Fibroblast of skin of left biceps (primary cell): ENCODE results near the gene NAA10.

Experiments
- DNase-seq, 2 experiments: peaks; one replicate each; pipeline ENCODE4 v3.0.0-alpha.2; 2013; ENCODE audit warnings: low read depth in 2 of 2

The NAA10 gene

GRCh38 chrX:153884590-153884989 is 50.2 kb downstream of the NAA10 start:
- DNase-seq, result no peak

- DNase-seq, result no peak
These were observed 50.7 kb downstream of the NAA10 start for GRCh38 chrX:153884136-153884535.

DNA sequence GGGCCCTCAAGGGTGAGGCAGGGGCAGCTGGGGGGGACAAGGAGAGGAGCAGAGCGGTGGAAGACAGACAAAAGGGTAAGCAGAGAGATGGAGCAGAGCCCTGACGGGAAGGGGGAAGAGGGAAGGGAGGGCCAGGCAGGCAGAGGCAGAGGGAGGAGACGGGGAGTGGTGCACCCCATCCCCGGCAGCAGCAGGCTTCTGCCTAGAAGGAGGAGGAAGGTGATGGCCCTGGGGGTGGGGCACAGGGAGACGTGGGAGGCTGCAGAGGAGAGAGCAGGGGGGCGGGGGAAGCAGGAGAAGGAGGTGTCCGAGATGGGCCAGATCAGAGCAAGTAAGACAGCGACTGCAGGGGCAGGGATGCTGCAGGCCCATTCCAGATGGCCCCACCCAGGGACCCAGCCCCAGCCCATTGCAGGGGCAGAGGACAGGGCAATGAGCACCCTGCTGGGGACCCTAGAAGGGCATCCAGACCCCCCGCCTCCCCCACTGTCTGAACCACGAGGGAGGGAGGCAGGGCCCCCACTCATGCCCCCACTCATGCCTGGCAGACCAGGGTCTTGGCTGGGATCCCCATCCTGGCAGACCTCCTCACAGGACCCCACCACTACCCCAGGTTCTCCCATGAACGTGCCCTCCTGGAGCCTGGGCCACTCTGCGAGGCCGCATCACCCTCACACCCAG is 51.5 kb downstream of the NAA10 start:
- DNase-seq, result no peak

GRCh38 chrX:153882557-153882956 is 52.3 kb downstream of the NAA10 start:
- DNase-seq, result no peak

GRCh38 chrX:153882086-153882498 is 52.7 kb downstream of the NAA10 start:
- DNase-seq, result no peak

DNA sequence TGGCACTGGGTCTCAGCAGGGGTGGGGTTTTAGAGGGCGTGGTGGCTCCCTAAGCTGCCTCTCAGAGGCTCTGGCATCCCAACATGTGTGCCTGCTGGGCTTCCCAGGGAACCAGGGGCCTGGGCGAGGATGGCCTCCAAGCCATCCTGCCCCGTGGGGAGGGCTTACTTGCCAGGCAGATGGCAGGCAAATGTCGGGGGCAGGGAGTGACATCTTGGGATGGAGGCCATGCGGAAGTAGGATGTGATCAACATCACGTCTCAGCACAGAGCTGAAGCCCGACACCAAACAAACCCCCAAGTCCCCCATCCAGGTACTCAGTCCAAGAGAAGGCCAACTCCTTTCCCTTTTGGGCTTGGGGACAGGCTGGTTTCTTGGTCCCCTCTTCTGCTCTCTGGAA is 53.6 kb downstream of the NAA10 start:
- DNase-seq, result no peak

DNA sequence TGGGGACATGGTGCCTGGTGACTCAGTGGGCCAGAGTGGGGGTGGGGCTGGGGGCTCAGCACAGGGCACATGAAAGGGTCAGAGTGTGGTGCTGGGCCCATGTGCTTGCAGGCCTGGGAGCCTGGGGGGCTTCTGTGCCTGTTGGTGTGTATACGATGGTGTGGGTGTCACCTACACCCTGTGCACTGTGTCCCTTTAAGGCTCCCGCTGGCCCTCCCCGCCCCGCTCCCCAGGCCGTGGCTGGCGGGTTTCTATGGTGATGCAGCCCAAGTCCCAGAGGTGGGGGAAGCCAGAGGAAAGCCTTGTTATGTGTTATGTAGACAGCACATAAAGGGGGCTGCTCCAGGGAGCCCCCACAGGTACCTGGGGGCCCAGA is 54.4 kb downstream of the NAA10 start:
- no peak for DNase-seq

GRCh38 chrX:153879741-153880439 is 54.9 kb downstream of the NAA10 start:
- DNase-seq, result no peak
